HG02610 (cell line): ENCODE results near the gene SFTA2.
"Not testable (repeated sequence)": the region's sequence is repeated elsewhere in the genome, so short reads cannot be mapped to it uniquely, and the experiment has no call there.

ENCODE experiments used
- ATAC-seq: cut with Tn5 transposase; IDR thresholded peaks from one replicate; pipeline ENCODE4 v1.9.1; 2021; ENCODE audit warnings: mild to moderate bottlenecking, moderate library complexity; ENCODE audit not compliant: unreplicated experiment

The SFTA2 gene

DNA sequence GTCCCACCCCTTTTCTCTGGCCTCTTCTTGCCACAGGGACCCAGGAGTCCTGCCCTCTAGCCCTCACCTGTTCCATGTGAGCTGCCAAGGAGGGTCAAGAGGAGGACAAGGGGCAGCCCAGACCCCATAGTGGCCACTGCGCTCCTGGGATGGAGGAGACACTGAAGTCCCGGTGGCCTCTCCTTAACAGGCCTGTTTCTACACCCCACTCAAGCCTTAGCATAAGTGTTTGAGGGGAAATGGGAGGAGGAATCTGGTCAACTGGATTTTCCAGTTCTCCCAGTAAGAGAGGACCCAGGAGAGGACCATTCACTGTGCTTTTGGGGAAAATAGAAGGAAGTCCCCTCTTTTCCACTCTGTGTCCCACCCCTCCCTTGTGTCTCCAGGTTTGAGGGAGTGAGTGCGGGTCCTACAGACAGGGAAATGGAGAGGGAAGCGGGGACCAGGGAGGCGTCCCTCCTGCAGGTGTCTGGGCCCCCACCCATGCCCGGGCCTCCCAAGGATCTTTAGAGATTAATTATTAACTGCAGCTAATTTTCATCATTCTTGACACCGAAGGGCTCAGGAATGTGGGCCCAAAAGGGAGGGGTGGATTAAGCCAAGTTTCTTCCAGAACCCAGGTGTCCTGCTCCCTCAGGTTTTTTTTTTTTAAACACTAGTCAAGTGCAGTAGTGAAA lies at the start of gene SFTA2:
Gene SFTA2, minus strand, starts transcription at position 202 of the 677 bp plus-strand sequence. Its CDS starts 74 bp downstream, at position 128.
- no peak for ATAC-seq

DNA sequence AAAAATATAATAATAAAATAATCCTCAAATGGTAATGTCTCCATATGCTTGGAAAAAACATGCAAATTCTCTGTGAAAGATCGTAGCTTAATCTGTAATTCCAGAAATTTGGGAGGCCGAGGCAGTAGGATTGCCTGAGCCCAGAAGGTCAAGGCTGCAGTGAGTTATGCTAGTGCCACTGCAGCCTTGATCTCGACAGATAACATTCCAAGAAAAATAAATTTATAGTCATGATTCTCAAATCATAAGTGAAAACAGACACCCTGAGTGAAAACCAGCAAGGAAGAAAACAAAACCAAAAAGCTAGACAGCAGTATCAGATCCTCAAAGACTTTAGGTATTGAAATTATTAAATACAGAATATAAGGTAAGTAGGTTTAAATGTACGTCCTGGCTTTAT lies 47.7 kb upstream of the SFTA2 start:
- no peak for ATAC-seq

DNA sequence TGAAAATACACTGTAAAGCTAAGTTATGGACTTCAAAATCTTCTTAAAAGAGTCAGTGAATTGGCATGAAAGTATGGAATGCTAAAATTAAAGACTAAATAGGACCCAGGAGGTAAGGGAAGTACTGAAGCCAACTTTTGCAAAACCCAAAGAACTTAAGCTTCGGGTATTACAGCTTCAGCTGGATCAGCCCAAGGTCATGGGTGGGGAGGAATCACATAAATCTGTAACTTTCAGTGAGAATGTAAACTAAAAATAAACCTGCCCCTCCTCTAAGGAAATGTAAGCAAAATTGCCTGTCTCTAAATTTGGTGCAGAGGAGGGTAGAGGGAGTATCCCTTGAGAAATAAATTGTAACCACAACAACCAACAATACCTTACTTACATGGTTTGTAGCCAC lies 47.2 kb upstream of the SFTA2 start:
- ATAC-seq = no peak

DNA sequence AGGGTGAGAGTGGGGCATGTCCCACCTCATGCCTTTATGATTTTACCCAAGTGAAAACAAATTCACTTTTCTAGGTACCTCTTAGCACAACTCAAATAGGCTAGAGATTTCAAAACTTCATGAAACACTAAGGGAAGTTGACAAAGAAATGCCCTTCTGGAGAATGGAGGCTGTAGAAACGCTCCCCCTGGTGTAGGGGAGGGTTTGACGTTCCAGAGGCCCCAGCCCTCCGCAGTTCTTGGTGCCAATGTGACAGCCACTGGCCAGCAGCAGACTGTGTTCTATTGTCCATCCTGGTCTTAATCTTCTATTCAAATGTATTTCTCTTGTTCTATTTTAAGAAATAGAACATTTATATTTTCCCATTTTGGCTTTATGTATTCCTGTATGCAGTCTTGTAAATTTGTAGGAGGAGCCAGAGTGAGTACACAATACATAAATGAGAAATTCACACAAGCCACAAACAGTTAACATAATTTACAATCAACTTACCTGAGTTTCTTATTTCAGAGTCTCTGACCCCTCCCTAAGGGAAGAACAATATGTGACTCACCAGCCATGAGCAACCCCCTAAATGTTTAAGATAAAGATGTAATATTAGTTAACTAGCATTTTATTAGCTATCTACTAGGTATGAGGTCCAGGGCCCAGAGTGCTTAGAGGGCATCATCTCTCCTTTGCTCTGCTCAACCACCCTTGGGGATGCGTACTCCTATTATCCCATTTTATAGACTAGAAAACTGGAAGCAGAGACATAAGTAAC lies 42.7 kb upstream of the SFTA2 start:
- ATAC-seq = no peak

DNA sequence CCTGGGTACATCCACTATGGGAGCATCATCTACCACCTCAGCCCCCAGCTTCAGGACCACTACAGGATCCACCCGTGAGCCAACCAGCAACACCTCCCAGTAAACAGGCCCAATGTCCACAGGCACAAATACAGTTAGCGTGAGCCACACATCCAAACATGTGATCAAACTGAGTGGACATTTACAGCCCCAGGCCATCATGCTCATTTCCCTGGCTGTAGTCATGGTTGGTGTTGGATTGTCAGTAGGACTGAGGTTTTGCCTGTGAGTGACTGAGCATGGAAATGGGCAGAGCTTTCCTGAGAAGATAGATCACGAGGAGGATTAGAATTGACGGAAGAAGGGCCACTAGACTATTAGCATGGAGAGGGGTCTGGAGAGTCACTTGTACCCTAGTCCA lies 40.8 kb upstream of the SFTA2 start:
- ATAC-seq = no peak

DNA sequence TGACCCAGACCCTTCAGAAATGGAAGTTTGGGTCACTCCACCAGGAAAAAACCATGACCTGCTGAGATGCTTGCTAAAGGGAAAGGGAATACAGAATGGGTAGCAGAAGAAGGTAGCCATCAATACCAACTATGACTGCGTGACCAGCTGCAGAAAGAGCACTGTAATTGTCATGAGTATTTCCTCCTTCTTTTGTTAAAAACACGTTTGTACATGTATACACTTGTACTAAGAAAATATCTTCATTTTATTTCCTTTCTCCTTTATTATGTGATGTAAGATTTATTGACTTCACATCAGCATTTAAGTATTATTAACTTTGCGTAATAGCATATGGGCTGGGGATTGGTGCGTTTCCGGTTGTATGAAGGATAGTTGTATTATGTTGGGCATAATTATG lies 39.0 kb upstream of the SFTA2 start:
- no peak for ATAC-seq

DNA sequence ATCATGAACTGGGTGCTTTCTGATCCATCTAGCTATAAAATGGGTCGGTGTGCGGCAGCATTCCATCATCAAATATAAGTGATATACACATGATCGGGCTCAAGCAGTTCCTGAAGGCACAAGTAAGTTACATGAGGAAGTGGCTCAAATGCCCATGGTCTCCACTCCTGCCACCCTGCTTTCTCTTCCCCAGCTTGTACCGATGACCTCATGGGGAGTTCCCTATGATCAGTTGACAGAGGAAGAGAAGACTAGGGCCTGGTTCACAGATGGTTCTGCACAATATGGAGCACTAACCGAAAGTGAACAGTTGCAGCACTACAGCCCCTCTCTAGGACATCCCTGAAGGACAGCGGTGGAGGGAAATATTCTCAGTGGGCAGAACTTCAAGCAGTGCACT lies 37.2 kb upstream of the SFTA2 start:
- not testable (repeated sequence) for ATAC-seq

DNA sequence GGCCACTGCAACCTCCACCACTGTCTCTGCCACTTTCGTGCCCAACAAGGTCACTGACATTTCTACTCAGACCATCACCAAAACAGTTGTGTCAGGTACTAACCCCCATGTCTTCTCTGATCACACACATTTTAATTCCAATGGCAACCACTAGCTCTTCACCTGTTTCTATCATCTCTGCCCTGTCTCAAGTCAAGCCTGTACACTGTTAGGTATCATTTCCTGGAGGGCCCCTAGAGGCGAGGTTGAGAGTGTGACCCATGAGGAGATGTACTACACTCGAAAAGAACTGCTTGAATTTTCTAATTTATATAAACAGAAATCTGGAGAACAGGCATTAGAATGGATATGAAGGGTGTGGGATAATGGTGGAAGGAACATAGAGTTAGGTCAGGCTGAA lies 34.2 kb upstream of the SFTA2 start:
- no peak for ATAC-seq

DNA sequence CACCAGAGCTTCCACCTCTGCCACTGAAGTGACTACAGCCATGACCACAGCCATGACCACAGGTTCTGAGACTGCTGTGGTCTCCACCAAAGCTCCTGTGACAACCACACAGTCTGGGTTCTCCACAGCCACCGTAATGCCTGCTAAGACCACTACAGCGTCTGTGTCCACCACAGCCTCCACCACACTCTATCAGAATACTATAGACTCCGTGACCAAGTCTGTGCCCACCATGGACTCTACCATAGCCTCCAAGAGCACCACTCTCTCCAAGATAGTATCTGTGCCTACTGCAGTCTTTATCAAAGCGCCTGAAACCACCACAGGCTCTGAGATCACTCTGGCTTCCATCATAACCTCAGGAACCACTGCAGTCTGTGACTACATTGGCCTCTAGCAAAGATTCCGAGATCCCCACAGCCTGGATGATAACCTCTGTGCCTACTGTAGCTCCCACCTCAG lies 33.2 kb upstream of the SFTA2 start:
- no peak for ATAC-seq

DNA sequence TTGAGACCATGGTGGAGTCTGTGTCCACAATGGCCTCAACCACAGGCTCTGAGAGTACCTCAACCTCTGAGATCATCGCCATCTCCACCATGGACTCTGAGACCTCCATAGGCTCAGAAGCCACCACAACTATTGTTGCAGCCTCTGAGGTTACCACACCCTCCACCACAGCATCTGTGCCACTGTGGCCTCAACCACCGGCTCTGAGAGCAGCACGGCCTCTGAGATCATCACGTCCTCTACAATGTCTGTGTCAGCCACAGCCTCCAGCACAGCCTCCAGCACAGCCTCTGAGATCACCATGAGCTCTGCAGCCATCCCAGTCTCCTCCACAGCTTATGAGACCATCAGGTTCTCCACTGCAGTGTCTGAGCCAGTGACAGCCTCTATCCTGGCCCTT lies 32.1 kb upstream of the SFTA2 start:
- ATAC-seq = no peak

DNA sequence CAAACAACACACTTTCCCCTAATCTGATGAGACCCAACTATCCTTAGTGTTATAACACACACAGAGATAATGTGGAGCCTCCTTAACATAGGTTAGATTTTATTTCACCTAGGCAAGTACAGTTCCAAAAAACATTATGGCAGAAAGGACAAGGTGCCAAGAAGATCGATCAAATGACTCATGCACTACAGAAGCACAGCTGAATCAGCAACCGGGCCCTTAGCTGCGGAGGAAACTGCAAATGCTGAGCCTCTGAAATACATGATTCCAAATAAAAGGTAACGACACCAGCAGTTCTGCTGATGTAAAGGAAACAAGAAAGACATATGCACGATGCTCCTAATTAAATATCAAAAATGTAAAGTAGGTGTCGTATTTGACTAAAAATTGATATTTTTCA lies 31.7 kb upstream of the SFTA2 start:
- ATAC-seq = no peak

DNA sequence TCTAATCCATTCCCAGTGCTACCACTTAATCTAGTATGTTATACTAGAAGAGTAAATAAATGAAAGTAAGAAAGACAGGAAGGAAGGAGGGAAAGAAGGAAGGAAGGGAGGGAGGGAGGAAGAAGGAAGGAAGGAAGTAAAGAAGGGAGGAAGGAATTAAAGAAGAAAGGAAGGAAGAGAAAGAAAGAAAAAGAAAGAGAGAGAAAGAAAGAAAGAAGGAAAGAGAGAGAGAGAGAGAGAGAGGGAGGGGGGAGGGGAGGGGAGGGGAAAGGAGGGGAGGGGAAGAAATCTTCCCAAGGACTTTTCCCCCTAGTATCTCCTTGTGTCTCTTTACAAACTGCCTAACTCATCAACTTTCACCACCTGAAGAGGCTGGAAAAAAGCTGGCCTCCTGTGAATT lies 30.7 kb upstream of the SFTA2 start:
- ATAC-seq = no peak

DNA sequence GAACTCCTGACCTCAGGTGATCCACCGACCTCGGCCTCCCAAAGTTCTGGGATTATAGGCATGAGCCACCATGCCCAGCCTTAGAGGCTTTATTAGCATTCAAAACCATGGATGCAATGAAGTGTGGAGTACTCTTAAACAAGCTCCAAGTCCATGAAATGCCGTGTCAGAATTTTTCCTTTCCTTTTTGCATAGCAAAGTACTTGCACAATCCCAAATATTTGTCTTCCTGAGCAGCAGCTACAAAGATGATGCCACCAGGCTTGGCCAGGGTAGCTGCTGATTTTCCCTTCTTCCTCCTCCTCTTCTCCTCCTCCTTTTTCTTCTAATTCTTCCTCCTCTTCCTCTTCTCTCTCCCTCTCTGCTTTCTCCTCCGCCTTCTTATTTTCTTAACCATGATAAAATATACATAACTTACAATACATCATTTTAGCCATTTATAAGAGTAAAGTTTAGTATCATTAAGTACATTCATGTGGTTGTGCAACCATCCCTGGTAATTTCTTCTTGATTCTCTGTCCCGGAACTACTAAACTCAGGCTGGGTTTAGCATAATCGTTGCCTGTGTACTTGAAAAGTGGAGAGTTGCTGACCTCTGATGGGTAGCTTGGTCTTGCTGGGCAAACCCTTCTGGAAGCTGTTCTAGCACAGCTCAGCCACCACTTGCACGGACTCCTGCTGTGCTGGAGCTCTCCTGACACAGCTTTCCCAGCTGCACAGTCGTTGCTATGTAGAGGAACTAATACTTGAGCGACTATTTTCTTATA lies 29.1 kb upstream of the SFTA2 start:
- no peak for ATAC-seq

DNA sequence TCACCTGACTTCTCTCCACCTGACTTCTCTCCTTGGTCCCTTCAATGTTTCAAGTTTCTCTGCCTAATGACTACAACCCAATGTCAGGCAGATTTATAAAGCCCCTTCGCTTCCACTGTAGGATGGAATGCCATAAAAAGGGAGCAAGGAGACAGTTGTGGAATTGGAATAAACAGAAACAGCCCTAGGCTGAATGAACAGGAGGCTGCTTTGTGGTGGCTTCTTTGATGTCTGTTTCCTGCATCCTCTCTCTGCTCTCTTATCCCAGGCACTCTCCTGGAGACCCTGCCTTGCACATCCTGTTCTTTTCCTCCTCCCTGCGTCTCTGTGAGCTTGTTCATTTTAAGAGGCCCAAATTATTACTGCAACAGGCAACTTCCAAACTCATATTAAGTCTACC lies 25.7 kb upstream of the SFTA2 start:
- ATAC-seq = no peak

DNA sequence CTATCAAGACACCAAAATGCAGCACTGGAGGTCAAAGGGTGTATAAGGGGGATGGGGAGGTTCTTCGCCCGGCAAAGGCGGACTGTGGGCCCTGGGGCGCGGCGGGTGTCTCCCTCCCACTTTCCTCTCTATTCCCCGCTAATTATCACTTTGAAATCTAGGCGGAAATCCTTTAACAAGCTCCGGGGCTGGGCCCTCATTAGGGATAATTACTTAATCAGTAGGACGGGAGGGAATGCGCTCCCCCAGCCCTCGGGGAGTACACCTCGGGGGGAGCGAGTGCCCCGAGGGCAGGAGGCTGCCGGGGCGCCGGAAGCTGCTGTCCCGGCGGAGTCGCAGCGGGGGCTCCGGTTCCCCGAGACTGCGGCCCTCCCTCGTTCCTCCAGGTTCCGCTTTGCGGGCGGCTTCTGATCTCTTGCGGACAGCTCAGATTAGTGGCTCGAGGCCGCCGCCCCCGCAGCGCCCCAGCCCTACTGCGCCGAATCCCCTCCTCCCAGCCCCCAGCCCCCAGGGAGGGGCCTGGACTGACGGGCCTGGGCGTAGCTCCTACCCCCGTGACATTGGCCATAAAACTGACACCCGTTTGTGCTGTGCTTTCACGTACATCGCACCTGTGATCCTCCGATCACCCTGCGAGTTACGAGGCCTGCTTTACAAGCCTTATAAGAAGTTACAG lies 23.5 kb upstream of the SFTA2 start:
- peak; percentile 44 for ATAC-seq

DNA sequence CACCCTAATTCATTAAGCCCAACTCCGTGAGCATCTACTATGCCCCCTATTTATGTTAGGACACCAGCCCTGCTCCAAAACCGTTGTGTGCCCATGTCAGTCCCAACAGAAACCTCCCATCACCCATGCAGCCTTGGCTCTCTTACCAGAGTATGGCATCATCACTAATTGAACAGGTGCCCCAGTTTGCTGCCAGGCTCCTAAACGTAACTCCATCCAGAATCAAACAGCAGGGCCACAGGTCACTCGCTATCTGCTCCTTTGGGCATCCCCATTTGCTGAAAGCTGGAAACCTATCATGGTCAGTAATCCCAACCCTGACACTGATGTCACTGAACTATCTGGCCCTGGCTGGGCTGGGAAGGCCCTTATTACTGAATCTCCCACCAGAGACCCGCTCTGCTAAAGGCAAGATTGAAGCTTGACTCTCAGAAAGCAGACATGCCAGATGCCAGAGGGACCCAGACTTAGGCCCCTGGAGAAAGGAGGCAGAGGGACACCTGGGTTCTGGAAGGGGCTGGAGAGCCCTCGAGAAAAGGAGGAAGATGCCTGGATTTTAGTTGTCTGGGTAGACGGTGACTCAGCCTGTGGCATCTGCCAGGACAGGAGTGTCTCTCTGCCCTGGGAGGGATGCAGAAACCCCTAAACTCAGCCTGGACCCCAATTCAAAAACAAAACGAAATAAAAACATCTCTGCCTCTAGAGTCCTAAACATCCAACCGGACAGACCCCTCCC lies 22.8 kb upstream of the SFTA2 start:
- no peak for ATAC-seq

DNA sequence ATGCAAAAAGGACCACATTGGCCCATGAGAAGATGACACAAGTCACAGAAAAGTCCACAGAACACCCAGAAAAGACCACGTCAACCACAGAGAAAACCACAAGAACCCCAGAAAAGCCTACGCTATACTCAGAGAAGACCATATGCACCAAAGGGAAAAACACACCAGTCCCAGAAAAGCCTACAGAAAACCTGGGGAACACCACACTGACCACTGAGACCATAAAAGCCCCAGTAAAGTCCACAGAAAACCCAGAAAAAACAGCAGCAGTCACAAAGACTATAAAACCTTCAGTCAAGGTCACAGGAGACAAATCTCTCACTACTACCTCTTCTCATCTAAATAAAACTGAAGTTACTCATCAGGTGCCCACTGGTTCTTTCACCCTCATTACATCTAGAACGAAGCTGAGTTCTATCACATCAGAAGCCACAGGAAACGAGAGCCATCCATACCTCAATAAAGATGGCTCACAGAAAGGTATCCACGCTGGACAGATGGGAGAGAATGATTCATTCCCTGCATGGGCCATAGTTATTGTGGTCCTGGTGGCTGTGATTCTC lies 20.0 kb upstream of the SFTA2 start:
- ATAC-seq = peak; percentile 43

DNA sequence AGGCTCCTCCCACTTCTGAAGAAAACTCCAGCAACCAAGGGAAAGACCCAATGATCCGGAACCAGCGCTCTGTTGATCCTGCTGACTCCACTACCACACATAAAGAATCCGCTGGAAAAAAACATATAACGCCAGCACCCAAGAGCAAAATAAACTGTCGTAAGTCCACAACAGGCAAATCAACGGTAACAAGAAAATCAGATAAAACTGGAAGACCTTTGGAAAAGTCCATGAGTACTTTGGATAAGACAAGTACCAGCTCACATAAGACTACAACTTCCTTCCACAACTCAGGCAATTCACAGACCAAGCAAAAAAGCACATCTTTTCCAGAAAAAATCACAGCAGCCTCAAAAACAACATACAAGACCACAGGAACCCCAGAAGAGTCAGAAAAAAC lies 16.8 kb upstream of the SFTA2 start:
- no peak for ATAC-seq

DNA sequence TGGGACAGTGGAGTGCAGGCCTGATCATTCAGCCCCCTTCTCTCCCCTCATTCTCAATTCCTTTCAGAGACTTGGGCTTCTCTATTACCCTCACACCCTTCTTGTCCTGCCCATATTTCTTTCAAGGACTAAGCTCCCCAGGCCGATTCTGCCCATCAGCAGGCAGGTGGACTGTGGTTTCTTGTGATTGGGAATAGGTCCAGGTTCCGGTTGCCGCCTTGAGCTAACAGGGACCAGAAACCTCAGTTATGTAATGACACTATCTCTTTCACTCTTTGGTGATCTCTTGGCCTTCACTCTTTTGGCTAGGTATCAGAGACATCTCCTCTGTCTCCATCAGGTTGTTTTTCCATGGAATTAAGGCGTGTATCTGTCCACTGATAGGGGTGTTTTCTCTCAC lies 15.3 kb upstream of the SFTA2 start:
- no peak for ATAC-seq

DNA sequence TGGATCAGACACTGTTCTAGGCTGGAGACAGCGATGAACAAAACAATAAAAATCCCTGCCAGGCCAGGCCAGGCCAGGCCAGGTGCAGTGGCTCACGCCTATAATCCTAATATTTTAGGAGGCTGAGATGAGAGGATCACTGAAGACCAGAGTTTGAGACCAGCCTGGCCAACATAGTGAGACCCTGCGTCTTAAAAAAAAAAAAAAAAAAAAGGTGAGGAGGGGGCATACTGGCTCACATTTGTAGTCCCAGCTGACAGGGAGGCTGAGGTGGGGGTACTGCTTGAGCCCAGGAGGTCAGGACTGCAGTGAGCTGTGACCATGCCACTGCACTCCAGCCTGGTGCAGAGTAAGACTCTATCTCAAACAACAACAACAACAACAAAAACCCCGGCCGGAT lies 13.3 kb upstream of the SFTA2 start:
- no peak for ATAC-seq
